K562 (cell line): Measurements from ENCODE around the gene SDCCAG8. TPM values are rescaled to one million over a fixed set of nuclear protein-coding genes. Genes with fewer than 3 reads are reported as not detected.

ENCODE experiments used
- ATAC-seq: fragments of 200-7000 bp; cut with Tn5 transposase; 3 replicates; pipeline ENCODE4 v1.9.1; 2020; ENCODE audit warnings: moderate library complexity
- BruUV-seq: library from RNA; stranded (reverse); fragments of 400-500 nt; replicated peaks from 2 replicates; lab custom pipeline; 2021; lab: Mats Ljungman, UMichigan
- CTCF ChIA-PET: fragments of 300-600 bp; formaldehyde crosslinking; extraction: SDS; loops from one replicate; lab custom pipeline; 2021; ENCODE audit warnings: low intra/inter-chr PET ratio; lab: Yijun Ruan, JAX
- POLR2A ChIA-PET: fragments of 300-600, 350-650 bp; sonication (Branson Sonifier 250); formaldehyde crosslinking; extraction: SDS; loops from one replicate; lab custom pipeline; 2021; ENCODE audit warnings: antibody characterized with exemption, inconsistent platforms; lab: Yijun Ruan, JAX
- DNase-seq, 4 experiments: peaks; one replicate each; pipeline versions ENCODE4 v3.0.0 to v3.0.0-alpha.2; 2011 to 2018; ENCODE audit warnings: low spot score in 3 of 4, mixed read lengths in 3 of 4; ENCODE audit errors: extremely low read depth in 1 of 4
- FAIRE-seq: peaks from 2 replicates; lab custom pipeline; 2011; peaks lifted over from hg19 to GRCh38; lab: Jason Lieb, UNC
- H2AFZ ChIP-seq: 2 replicates; pipeline ENCODE4 v1.6.0; 2011; ENCODE audit warnings: low read depth, low read length, control low read depth, inconsistent platforms
- H3K27ac ChIP-seq: fragments of 200-600 bp; 3 replicates; pipeline ENCODE4 v1.8.0; 2011; ENCODE audit warnings: low read depth, mild to moderate bottlenecking, control low read depth, inconsistent platforms, low read length, moderate library complexity, mixed read lengths; ENCODE audit errors: extremely low read depth
- H3K27me3 ChIP-seq, 2 experiments: fragments of 300-600 bp in 1 of 2; 2 replicates in 1 of 2; 3 replicates in 1 of 2; pipeline versions ENCODE4 v1.6.0 to v1.8.0; 2011; ENCODE audit warnings: inconsistent platforms in 2 of 2, low read length in 2 of 2, mild to moderate bottlenecking in 1 of 2, mixed read lengths in 1 of 2, moderate library complexity in 1 of 2; ENCODE audit not compliant: control insufficient read depth in 2 of 2, insufficient read depth in 2 of 2
- H3K36me3 ChIP-seq: fragments of 300-600 bp; 3 replicates; pipeline ENCODE4 v1.8.0; 2011; ENCODE audit warnings: mild to moderate bottlenecking, low read length, inconsistent platforms; ENCODE audit not compliant: control insufficient read depth, insufficient read depth
- H3K4me1 ChIP-seq, 2 experiments: fragments of 200-600 bp in 1 of 2; replicated peaks in 1 of 2; 2 replicates in 1 of 2; 3 replicates in 1 of 2; pipeline versions ENCODE4 v1.5.1 to v1.8.0; 2011; ENCODE audit warnings: inconsistent platforms in 2 of 2, low read length in 2 of 2, mild to moderate bottlenecking in 1 of 2, mixed read lengths in 1 of 2, moderate library complexity in 1 of 2; ENCODE audit not compliant: control insufficient read depth in 2 of 2, insufficient read depth in 2 of 2
- H3K4me2 ChIP-seq: 2 replicates; pipeline ENCODE4 v1.6.1; 2011; ENCODE audit warnings: low read length, control low read depth, inconsistent platforms, mixed read lengths; ENCODE audit not compliant: insufficient read depth
- H3K4me3 ChIP-seq: fragments of 200-600 bp; sonication (generic), shearing (Covaris generic); 2 replicates; pipeline ENCODE4 v1.5.1; 2016; ENCODE audit warnings: control low read depth, inconsistent platforms
- H3K79me2 ChIP-seq: fragments of 200-600 bp; 3 replicates; pipeline ENCODE4 v1.8.0; 2011; ENCODE audit warnings: low read length, inconsistent platforms; ENCODE audit not compliant: control insufficient read depth, insufficient read depth
- H3K9ac ChIP-seq, 2 experiments: 2 replicates each; pipeline versions ENCODE4 v1.6.0 to v1.6.1; 2011; ENCODE audit warnings: low read depth in 2 of 2, low read length in 2 of 2, control low read depth in 1 of 2, inconsistent platforms in 1 of 2, mild to moderate bottlenecking in 1 of 2, mixed read lengths in 1 of 2; ENCODE audit not compliant: insufficient read depth in 1 of 2
- H3K9me1 ChIP-seq: one replicate; pipeline ENCODE4 v1.6.0; 2011; ENCODE audit warnings: inconsistent platforms, mild to moderate bottlenecking, low read length, moderate library complexity; ENCODE audit not compliant: control insufficient read depth, insufficient read depth
- H3K9me3 ChIP-seq: replicated peaks from 2 replicates; pipeline ENCODE4 v1.5.1; 2011; ENCODE audit warnings: low read depth, low read length, inconsistent platforms; ENCODE audit not compliant: control insufficient read depth, insufficient read depth
- H4K20me1 ChIP-seq: replicated peaks from 2 replicates; pipeline ENCODE4 v1.6.1; 2011; ENCODE audit warnings: low read length, inconsistent platforms, mixed read lengths; ENCODE audit not compliant: control insufficient read depth, insufficient read depth
- CREB3L1 ChIP-seq: fragments of 450-650 bp; IDR thresholded peaks from 2 replicates; pipeline ENCODE4 v1.6.1; 2014; ENCODE audit warnings: low read depth, mild to moderate bottlenecking, moderate library complexity, borderline replicate concordance
- KLF6 ChIP-seq: fragments of 250-450 bp; sonication (Bioruptor Pico); IDR thresholded peaks from 2 replicates; pipeline ENCODE4 v1.4.0; 2020; ENCODE audit warnings: mild to moderate bottlenecking, moderate library complexity, borderline replicate concordance
- MAX ChIP-seq: sonication (generic); formaldehyde crosslinking; IDR thresholded peaks from 2 replicates; pipeline ENCODE4 v1.9.0; 2022; ENCODE audit warnings: mild to moderate bottlenecking, missing genetic modification reagents
- SP1 ChIP-seq: sonication (generic); formaldehyde crosslinking; IDR thresholded peaks from 2 replicates; pipeline ENCODE4 v1.8.1; 2022; ENCODE audit warnings: mild to moderate bottlenecking, missing genetic modification reagents
- TCF7L2 ChIP-seq: fragments of 150-350 bp; IDR thresholded peaks from 2 replicates; pipeline ENCODE4 v1.6.1; 2016; ENCODE audit warnings: low read depth, mild to moderate bottlenecking, low read length, moderate library complexity
- THAP7 ChIP-seq: fragments of 250-450 bp; sonication (Bioruptor Pico); IDR thresholded peaks from 2 replicates; pipeline ENCODE4 v1.5.0; 2021
- ZKSCAN3 ChIP-seq: fragments of 250-450 bp; sonication (Bioruptor Pico); IDR thresholded peaks from 2 replicates; pipeline ENCODE4 v1.4.0; 2020
- ZNF124 ChIP-seq: sonication (generic); formaldehyde crosslinking; IDR thresholded peaks from 2 replicates; pipeline ENCODE4 v1.8.1; 2022; ENCODE audit warnings: missing genetic modification reagents
- ZNF324 ChIP-seq: fragments of 250-450 bp; sonication (Bioruptor Pico); IDR thresholded peaks from 2 replicates; pipeline ENCODE4 v1.4.0; 2020; ENCODE audit warnings: mild to moderate bottlenecking
- ZNF384 ChIP-seq: IDR thresholded peaks from 2 replicates; pipeline ENCODE4 v1.6.1; 2012; ENCODE audit warnings: low read depth, low read length, improper control_type of control experiment
- ZNF436 ChIP-seq: fragments of 250-450, 450-650 bp; sonication (Bioruptor Pico); formaldehyde crosslinking; IDR thresholded peaks from 2 replicates; pipeline ENCODE4 v1.7.0; 2020; ENCODE audit warnings: mild to moderate bottlenecking
- ZNF766 ChIP-seq: fragments of 200-800 bp; sonication (Bioruptor generic); conservative IDR thresholded peaks from 2 replicates; pipeline ENCODE4 v1.6.1; 2016; ENCODE audit warnings: missing genetic modification characterization, missing compliant biosample characterization
- WGBS: fragments of 100-300 bp; shearing (Covaris generic); methylation state at CpG from one replicate; pipeline ENCODE4 v1.1.6; 2016; ENCODE audit warnings: low coverage, mixed read lengths; ENCODE audit not compliant: insufficient coverage; ENCODE audit errors: missing lambda C conversion rate; 5-methylcytosine and 5-hydroxymethylcytosine counted together
- in situ Hi-C: fragments of 300-500 bp; cut with MboI; formaldehyde crosslinking; loops from 4 replicates; pipeline ENCODE4 v1.15.0; 2018; ENCODE audit warnings: inconsistent platforms, mixed read lengths
- intact Hi-C: fragments of 100-400 bp; cut with micrococcal nuclease; formaldehyde crosslinking; loops from 2 replicates; pipeline ENCODE4 v1.14.2; 2022
- polyA plus RNA-seq, 8 experiments: library from polyadenylated mRNA; depleted of rRNA in 4 of 8; stranded (reverse) in 5 of 8; unstranded in 3 of 8; fragments of >200 nt; fragmentation: Nextera tagmentation in 2 of 8; fragmentation: Illumina TruSeq in 1 of 8; extraction: Ambion mirVana in 2 of 8; extraction: Trizol in 1 of 8; gene quantifications; 2 replicates each; pipeline versions ENCODE4 v1.2.1 to v1.2.3, GENCODE V29; 2011 to 2014; ENCODE audit warnings: inconsistent platforms in 1 of 8, missing spikeins in 1 of 8
- total RNA-seq, 7 experiments: library from RNA; depleted of rRNA in 6 of 7; stranded (reverse); fragments of >200 nt in 6 of 7; fragmentation: Illumina TruSeq in 2 of 7; extraction: Trizol in 2 of 7; gene quantifications; 2 replicates each; pipeline versions ENCODE4 v1.2.1 to v1.2.3, GENCODE V29; 2011 to 2021; ENCODE audit warnings: low replicate concordance in 1 of 7
- TF ChIP-seq, protein P1 (sequence below): fragments of 250-450 bp; sonication (Bioruptor Pico); IDR thresholded peaks from 2 replicates; pipeline ENCODE4 v1.5.0; 2021; ENCODE audit warnings: mild to moderate bottlenecking, borderline replicate concordance

SDCCAG8 gene
- total and polyA plus RNA-seq, 9 of the 15 experiments (the other 6 are each of a cell fraction or from before 2014, with no cell fraction given), result 17.9 to 36.7 (median 25.4) TPM

DNA sequence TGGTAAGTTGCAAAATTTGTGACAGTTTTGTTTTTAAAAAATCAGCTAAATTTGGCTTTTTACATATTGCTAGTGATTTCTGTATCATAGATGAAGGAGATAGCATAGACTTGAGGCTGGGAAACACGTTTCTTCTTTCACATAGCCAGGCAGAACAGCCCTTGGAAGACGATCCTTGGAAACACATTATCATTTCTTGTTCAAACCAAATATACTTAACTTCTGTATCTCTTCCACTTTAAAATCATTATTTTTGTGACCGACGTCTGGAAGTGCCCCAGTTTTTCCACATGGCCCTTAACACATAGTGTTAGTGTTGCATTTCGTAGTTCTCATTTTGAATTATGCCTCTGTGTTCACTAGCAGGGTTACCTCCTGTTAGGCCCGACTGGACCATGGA, 193.5 kb downstream of the SDCCAG8 start (continued):
- TF ChIP-seq ZNF766 (CRISPR knock-in tag) (no peak), ZKSCAN3 (CRISPR knock-in tag) (no peak), ZNF124 (CRISPR knock-in tag) (no peak), MAX (CRISPR knock-in tag) (no peak), ZNF324 (CRISPR knock-in tag) (no peak), TCF7L2 (no peak)

- 38% methylated on average over 2 of the region's 2 CpGs for WGBS
- Histone ChIP-seq H2AFZ (no peak overlapping the region), H3K79me2 (no peaks in the 10 kb centered on the region), H3K27me3 (no peaks in the 10 kb centered on the region), H3K9ac (no peak overlapping the region), H3K36me3 (no peaks in the 10 kb centered on the region), H3K4me2 (no peak overlapping the region), H3K4me1 (peaks cover 0 to 15% of the 10 kb centered on the region in 2 experiments; a peak in 2 of 5 replicates), H3K27ac (no peak overlapping the region), H3K9me3 (no peaks in the 10 kb centered on the region), H4K20me1 (no peaks in the 10 kb centered on the region), H3K4me3 (no peak overlapping the region), H3K9me1 (no peaks in the 10 kb centered on the region)
- ATAC-seq (no peak), DNase-seq (no peak), FAIRE-seq (no peak)
- intact Hi-C loops, result no loop called here
- TF ChIP-seq ZNF384 (0 out of 2 replicates have a peak, but pooled peaks have one; percentile 30), ZNF436 (CRISPR knock-in tag) (no peak), SP1 (no peak), THAP7 (no peak), KLF6 (CRISPR knock-in tag) (no peak), CREB3L1 (no peak)
- TF ChIP-seq, protein P1, sequence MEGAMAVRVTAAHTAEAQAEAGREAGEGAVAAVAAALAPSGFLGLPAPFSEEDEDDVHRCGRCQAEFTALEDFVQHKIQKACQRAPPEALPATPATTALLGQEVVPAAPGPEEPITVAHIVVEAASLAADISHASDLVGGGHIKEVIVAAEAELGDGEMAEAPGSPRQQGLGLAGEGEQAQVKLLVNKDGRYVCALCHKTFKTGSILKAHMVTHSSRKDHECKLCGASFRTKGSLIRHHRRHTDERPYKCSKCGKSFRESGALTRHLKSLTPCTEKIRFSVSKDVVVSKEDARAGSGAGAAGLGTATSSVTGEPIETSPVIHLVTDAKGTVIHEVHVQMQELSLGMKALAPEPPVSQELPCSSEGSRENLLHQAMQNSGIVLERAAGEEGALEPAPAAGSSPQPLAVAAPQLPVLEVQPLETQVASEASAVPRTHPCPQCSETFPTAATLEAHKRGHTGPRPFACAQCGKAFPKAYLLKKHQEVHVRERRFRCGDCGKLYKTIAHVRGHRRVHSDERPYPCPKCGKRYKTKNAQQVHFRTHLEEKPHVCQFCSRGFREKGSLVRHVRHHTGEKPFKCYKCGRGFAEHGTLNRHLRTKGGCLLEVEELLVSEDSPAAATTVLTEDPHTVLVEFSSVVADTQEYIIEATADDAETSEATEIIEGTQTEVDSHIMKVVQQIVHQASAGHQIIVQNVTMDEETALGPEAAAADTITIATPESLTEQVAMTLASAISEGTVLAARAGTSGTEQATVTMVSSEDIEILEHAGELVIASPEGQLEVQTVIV (CRISPR knock-in tag), result no peak
- ChIA-PET CTCF (no interaction called here), POLR2A (no interaction called here)
- in situ Hi-C loops, result no loop called here
- BruUV-seq, result no TSS peak
Observed at GRCh38 chr1:243452092-243452491, 196.3 kb downstream of the SDCCAG8 start.
